ENCODE results near the gene NR4A1. TPM values are rescaled to one million over a fixed set of nuclear protein-coding genes. Genes with fewer than 3 reads are reported as not detected.

Gene NR4A1
- total and polyA plus RNA-seq, 9 of the 15 experiments (the other 6 are each of a cell fraction or from before 2014, with no cell fraction given) = 0.07 to 4.7 (median 1.9) TPM; not detected in 1

DNA sequence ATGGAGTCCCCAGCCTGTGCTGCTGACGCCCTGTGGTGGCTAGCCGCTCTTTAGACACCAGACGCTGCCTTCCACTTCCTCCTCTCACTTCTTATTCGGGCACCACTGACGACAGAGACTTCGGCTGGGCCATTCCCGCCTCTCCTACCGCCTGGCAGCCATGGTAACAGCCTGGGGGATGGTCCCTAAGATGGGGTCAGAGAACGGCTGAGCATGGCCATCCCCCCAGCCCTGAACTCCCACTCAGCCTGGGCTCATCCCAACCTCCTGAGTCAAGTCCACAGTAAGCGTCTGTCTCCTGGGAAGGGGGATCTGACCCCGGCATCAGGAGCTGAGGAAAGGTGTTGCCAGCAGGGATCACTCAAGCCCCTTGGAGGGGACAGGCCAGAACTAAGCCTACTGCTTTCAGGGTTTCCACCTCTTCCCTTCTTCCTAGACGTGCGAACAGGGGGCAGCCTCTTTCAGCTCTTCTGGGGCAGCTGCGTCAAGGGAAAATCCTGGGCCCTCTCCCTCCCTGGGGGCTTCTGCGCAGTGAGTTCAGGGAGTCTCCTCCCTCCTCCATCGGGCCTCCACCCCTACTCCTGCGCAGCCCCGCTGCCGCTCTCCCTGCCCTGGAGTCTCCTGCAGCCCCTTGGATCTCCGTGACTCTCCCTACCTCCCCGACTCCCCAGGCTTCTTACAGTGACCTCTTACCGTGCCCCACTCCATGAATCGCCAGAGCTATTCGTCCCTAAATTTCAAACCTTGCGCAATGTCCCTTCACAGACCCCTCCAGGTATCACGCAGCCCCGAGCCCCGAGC lies 45.1 kb upstream of the NR4A1 start (continued):
- TF ChIP-seq, protein P1, sequence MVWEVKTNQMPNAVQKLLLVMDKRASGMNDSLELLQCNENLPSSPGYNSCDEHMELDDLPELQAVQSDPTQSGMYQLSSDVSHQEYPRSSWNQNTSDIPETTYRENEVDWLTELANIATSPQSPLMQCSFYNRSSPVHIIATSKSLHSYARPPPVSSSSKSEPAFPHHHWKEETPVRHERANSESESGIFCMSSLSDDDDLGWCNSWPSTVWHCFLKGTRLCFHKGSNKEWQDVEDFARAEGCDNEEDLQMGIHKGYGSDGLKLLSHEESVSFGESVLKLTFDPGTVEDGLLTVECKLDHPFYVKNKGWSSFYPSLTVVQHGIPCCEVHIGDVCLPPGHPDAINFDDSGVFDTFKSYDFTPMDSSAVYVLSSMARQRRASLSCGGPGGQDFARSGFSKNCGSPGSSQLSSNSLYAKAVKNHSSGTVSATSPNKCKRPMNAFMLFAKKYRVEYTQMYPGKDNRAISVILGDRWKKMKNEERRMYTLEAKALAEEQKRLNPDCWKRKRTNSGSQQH (CRISPR knock-in tag; IDR thresholded peaks at IDR 0.05) = no peak
- TF ChIP-seq CEBPG (CRISPR knock-in tag; IDR thresholded peaks at IDR 0.05) (no peak), CEBPG (tag; conservative IDR thresholded peaks at IDR 0.05 in 1 of 2, IDR thresholded peaks at IDR 0.05 in 1 of 2) (0 out of 4 replicates have a peak, but pooled peaks have one; percentile 12 to 18), ZNF239 (CRISPR knock-in tag; IDR thresholded peaks at IDR 0.05) (no peak), ZNF121 (CRISPR knock-in tag; conservative IDR thresholded peaks at IDR 0.05) (no peak)

DNA sequence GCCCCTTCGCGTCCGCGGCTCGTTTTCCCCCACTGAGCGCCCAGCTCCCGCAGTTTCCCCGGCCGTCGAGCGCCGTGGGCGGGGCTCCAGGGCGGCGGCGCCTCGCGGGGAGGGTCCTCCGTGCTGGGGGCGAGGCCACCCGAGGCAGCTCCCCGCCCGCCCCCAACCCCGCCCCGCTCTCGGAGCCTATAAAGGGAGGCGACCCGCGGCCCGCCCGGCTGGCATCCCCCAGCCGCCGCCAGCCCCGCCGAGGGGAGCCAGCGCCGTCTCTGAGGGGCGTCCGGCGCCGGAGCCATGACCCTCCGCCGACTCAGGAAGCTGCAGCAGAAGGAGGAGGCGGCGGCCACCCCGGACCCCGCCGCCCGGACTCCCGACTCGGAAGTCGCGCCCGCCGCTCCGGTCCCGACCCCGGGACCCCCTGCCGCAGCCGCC lies 44.5 kb upstream of the NR4A1 start, which contains the start of gene TAMALIN:
TSS of gene TAMALIN (plus strand) at position 221 of the 432 bp plus-strand sequence. CDS start at position 295, 74 bp downstream.
- no peaks in the 10 kb centered on the region for H4K20me1 ChIP-seq (replicated peaks; ENCODE audit: control insufficient read depth, insufficient read depth, low read length)
- no peaks in the 10 kb centered on the region for H3K79me2 ChIP-seq (ENCODE audit: control insufficient read depth, insufficient read depth, low read length)
- H3K9me3 ChIP-seq (replicated peaks; ENCODE audit: control insufficient read depth, insufficient read depth, low read depth, low read length) = no peaks in the 10 kb centered on the region
- 30% methylated on average over 17 of the region's 60 CpGs for WGBS (ENCODE audit: insufficient coverage, low coverage, missing lambda C conversion rate)
- FAIRE-seq = no peak
- H2AFZ ChIP-seq (ENCODE audit: low read depth, low read length) = no peak within 1 kb of the TSS
- in situ Hi-C loops (cut with MboI) = loop anchor here (25.0 kb wide), 1 partner anchor 594 kb away; the partner anchor contains the start of gene SLC4A8
- peak in 2 of 4 experiments; percentile 81 to 82 for DNase-seq (ENCODE audit: extremely low read depth in 1 of 4, low spot score in 3 of 4)
- BruUV-seq (replicated peaks) = no TSS peak
- no peaks in the 10 kb centered on the region for H3K36me3 ChIP-seq (ENCODE audit: control insufficient read depth, insufficient read depth, low read length)
- no peak for ATAC-seq
- peaks cover 20 to 42% of the 10 kb centered on the region in 2 experiments for H3K4me1 ChIP-seq (replicated peaks in 1 of 2; ENCODE audit: control insufficient read depth in 2 of 2, insufficient read depth in 2 of 2, low read length in 2 of 2)
- H3K4me3 ChIP-seq = no peak within 1 kb of the TSS
- H3K27ac ChIP-seq (ENCODE audit: extremely low read depth, low read depth, low read length) = no peak within 1 kb of the TSS
- no peak for TF ChIP-seq TGIF2 (CRISPR knock-in tag; IDR thresholded peaks at IDR 0.05)
- 0 out of 2 replicates have a peak, but pooled peaks have one; percentile 24 for TF ChIP-seq ZBTB7A (IDR thresholded peaks at IDR 0.05; ENCODE audit: borderline replicate concordance, control insufficient read depth, low read depth, low read length)
- POLR2A ChIA-PET = interaction anchor here (0.5 to 1.1 kb wide), 2 partner anchors 14 to 24 kb away, joined by 3 read pairs; no protein-coding TSS in a partner anchor
- CTCF ChIA-PET (ENCODE audit: low intra/inter-chr PET ratio) = interaction anchor here (0.6 to 5.4 kb wide), 3 partner anchors 14 to 105 kb away, joined by 3 to 63 read pairs (median 4); no protein-coding TSS in a partner anchor
- no peaks in the 10 kb centered on the region for H3K27me3 ChIP-seq (ENCODE audit: control insufficient read depth in 2 of 2, insufficient read depth in 2 of 2, low read length in 2 of 2)
- H3K9ac ChIP-seq (ENCODE audit: insufficient read depth in 1 of 2, low read depth in 2 of 2, low read length in 2 of 2) = peak within 1 kb of the TSS in 1 of 2 experiments; percentile 77; a peak in 2 of 4 replicates
- no peaks in the 10 kb centered on the region for H3K9me1 ChIP-seq (ENCODE audit: control insufficient read depth, insufficient read depth, low read length)
- H3K4me2 ChIP-seq (ENCODE audit: insufficient read depth, low read length) = no peak within 1 kb of the TSS
- intact Hi-C loops (cut with micrococcal nuclease) = no loop called here

Measured in K562 (cell line).